ENCODE results near the gene PBXIP1. TPM values are rescaled to one million over a fixed set of nuclear protein-coding genes. Genes with fewer than 3 reads are reported as not detected.

Gene PBXIP1
- total and polyA plus RNA-seq, 2 donors from 2014 or later, result 83.9 to 115 TPM

- no peak for FAIRE-seq
- Histone ChIP-seq H3K36me3 (ENCODE audit: control insufficient read depth in 2 of 3, insufficient read depth in 3 of 3, low read length in 3 of 3) (peaks cover 3 to 41% (median 29%) of the 10 kb centered on the region in 3 donors), H3K27me3 (ENCODE audit: control insufficient read depth, insufficient read depth, low read length) (no peaks in the 10 kb centered on the region), H3K9ac (ENCODE audit: low read length in 3 of 3) (no peak overlapping the region), H3K4me3 (ENCODE audit: low read length in 3 of 3) (no peak overlapping the region), H3K4me1 (ENCODE audit: control insufficient read depth in 2 of 3, insufficient read depth in 2 of 3, low read depth in 1 of 3, low read length in 3 of 3) (peaks cover 0 to 9% (median 7%) of the 10 kb centered on the region in 3 donors), H3K27ac (ENCODE audit: low read depth in 2 of 2, low read length in 2 of 2) (no peak overlapping the region), H3K9me3 (ENCODE audit: control insufficient read depth in 2 of 3, insufficient read depth in 1 of 3, low read length in 3 of 3) (no peaks in the 10 kb centered on the region)
- TF ChIP-seq CTCF (IDR thresholded peaks at IDR 0.05; ENCODE audit: borderline replicate concordance, extremely low read depth, insufficient read depth), result no peak
- peak in 1 of 5 donors; percentile 38 for DNase-seq
- intact Hi-C loops (cut with DNase I), result no loop called here
These were observed 7.7 kb upstream of the PBXIP1 start for GRCh38 chr1:154963643-154964042.

GRCh38 chr1:154962795-154963330 lies 7.0 kb upstream of the PBXIP1 start:
- H3K4me1 ChIP-seq (ENCODE audit: control insufficient read depth in 2 of 3, insufficient read depth in 2 of 3, low read depth in 1 of 3, low read length in 3 of 3), result peaks cover 0 to 9% (median 7%) of the 10 kb centered on the region in 3 donors
- no peaks in the 10 kb centered on the region for H3K27me3 ChIP-seq (ENCODE audit: control insufficient read depth, insufficient read depth, low read length)
- DNase-seq (peak in 2 of 5 donors; percentile 49 to 56), FAIRE-seq (no peak)
- peaks cover 3 to 36% (median 25%) of the 10 kb centered on the region in 3 donors for H3K36me3 ChIP-seq (ENCODE audit: control insufficient read depth in 2 of 3, insufficient read depth in 3 of 3, low read length in 3 of 3)
- peak overlapping the region; percentile 39 to 93 (median 81) for H3K9ac ChIP-seq (ENCODE audit: low read length in 3 of 3)
- intact Hi-C loops (cut with DNase I), result no loop called here
- H3K9me3 ChIP-seq (ENCODE audit: control insufficient read depth in 2 of 3, insufficient read depth in 1 of 3, low read length in 3 of 3), result no peaks in the 10 kb centered on the region
- TF ChIP-seq CTCF (IDR thresholded peaks at IDR 0.05; ENCODE audit: borderline replicate concordance, extremely low read depth, insufficient read depth), result no peak
- H3K27ac ChIP-seq (ENCODE audit: low read depth in 2 of 2, low read length in 2 of 2), result peak overlapping the region in 1 of 2 donors; percentile 99
- H3K4me3 ChIP-seq (ENCODE audit: low read length in 3 of 3), result peak overlapping the region; percentile 66 to 71 (median 69)

GRCh38 chr1:154962156-154962749 lies 6.4 kb upstream of the PBXIP1 start:
- Histone ChIP-seq H3K27ac (ENCODE audit: low read depth in 2 of 2, low read length in 2 of 2) (peak overlapping the region; percentile 98 to 99), H3K36me3 (ENCODE audit: control insufficient read depth in 2 of 3, insufficient read depth in 3 of 3, low read length in 3 of 3) (peaks cover 3 to 30% (median 21%) of the 10 kb centered on the region in 3 donors), H3K9ac (ENCODE audit: low read length in 3 of 3) (peak overlapping the region; percentile 39 to 93 (median 81)), H3K4me1 (ENCODE audit: control insufficient read depth in 2 of 3, insufficient read depth in 2 of 3, low read depth in 1 of 3, low read length in 3 of 3) (peaks cover 0 to 9% (median 7%) of the 10 kb centered on the region in 3 donors), H3K4me3 (ENCODE audit: low read length in 3 of 3) (peak overlapping the region; percentile 66 to 71 (median 69)), H3K9me3 (ENCODE audit: control insufficient read depth in 2 of 3, insufficient read depth in 1 of 3, low read length in 3 of 3) (no peaks in the 10 kb centered on the region), H3K27me3 (ENCODE audit: control insufficient read depth, insufficient read depth, low read length) (no peaks in the 10 kb centered on the region)
- DNase-seq (peak in 4 of 5 donors; percentile 46 to 79 (median 60)), FAIRE-seq (no peak)
- no peak for TF ChIP-seq CTCF (IDR thresholded peaks at IDR 0.05; ENCODE audit: borderline replicate concordance, extremely low read depth, insufficient read depth)
- intact Hi-C loops (cut with DNase I), result no loop called here
